SH-SY5Y (cell line): ENCODE results near the gene SARDH.

Experiments
- GATA2 ChIP-seq: IDR thresholded peaks from 2 replicates; pipeline ENCODE4 v1.6.1; 2011; ENCODE audit warnings: mild to moderate bottlenecking, low read depth, low read length
- GATA3 ChIP-seq: IDR thresholded peaks from 2 replicates; pipeline ENCODE4 v1.6.1; 2011; ENCODE audit warnings: low read depth, mild to moderate bottlenecking, low read length, moderate library complexity

GRCh38 chr9:133750982-133751649 is 13.0 kb upstream of the SARDH start:
- TF ChIP-seq GATA2 (no peak), GATA3 (no peak)
